Suprapubic skin (tissue), 3 donors: ENCODE data around the gene MFSD1.

Experiments used
- CTCF ChIP-seq, 2 donors: fragments of 200-600 bp in 1 of 2; fragments of 450-650 bp in 1 of 2; sonication (generic) in 1 of 2; IDR thresholded peaks; one replicate each; pipeline ENCODE4 v1.5.1; 2016 to 2019; ENCODE audit warnings: antibody characterized with exemption in 2 of 2, mild to moderate bottlenecking in 1 of 2, moderate library complexity in 1 of 2
- POLR2A ChIP-seq, 2 donors: fragments of 450-650 bp; IDR thresholded peaks; one replicate each; pipeline ENCODE4 v1.6.1; 2017; ENCODE audit warnings: antibody characterized with exemption in 2 of 2, mild to moderate bottlenecking in 2 of 2, moderate library complexity in 2 of 2

- TF ChIP-seq POLR2A (IDR thresholded peaks at IDR 0.05) (no peak), CTCF (IDR thresholded peaks at IDR 0.05) (no peak)
Observed at GRCh38 chr3:158794206-158794605, 7.6 kb upstream of the MFSD1 start.
